HG03571 (cell line): ENCODE results near the gene COPE.

Experiments
- ATAC-seq: cut with Tn5 transposase; IDR thresholded peaks from one replicate; pipeline ENCODE4 v1.9.1; 2021; ENCODE audit not compliant: unreplicated experiment

The COPE gene

DNA sequence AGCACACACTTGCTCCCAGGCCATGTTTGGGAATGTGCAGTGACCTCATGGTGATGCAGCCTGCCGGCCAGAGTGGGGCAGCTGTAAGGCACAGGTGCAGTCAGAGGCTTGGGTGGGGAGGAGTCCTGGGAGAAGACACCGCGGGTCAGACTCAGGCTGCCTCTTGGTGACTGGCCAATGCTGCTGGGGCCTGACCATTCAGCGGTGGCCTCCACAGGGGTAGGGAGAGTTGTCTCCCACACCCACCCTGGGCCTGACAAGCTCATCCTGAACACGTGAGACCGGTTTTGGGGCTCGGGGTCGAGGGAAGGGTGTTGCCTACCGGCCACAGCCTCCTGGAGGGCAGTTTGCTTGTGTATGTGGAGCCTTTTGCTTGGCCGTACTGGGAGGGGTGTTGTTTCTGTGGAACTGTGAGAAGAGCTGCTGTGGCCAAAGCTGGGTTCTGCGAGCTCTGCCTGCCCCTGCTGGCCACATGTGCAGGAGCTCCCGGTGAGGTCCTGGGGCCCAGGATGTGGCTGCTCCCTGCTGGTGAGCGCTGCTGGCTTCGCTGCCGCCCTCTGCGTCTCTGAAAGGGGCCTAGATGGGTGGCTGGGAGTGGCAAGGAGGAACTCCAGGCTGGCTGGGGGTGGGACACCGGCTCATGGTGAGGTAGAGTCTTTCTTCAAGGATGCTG, 65.3 kb downstream of the COPE start:
- ATAC-seq: no peak

DNA sequence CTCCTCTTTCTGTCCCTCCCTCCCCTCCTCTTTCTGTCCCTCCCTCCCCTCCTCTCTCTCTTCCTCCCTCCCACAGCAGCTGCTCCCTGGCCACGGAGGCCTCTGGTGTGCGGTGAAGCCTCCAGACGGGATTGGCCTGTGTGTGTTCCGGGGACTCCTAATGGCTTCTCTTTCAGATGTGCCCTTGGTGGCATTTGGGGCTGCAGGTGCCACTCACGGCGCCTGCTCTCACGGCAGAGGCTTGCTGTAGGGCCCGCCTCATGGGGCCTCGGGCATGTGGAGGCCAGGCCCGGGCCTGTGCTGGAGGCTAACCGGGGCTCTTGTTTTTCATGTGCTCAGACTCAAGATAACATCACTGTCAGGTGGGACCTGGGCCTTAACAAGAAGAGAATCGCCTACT, 66.5 kb downstream of the COPE start:
- no peak for ATAC-seq

DNA sequence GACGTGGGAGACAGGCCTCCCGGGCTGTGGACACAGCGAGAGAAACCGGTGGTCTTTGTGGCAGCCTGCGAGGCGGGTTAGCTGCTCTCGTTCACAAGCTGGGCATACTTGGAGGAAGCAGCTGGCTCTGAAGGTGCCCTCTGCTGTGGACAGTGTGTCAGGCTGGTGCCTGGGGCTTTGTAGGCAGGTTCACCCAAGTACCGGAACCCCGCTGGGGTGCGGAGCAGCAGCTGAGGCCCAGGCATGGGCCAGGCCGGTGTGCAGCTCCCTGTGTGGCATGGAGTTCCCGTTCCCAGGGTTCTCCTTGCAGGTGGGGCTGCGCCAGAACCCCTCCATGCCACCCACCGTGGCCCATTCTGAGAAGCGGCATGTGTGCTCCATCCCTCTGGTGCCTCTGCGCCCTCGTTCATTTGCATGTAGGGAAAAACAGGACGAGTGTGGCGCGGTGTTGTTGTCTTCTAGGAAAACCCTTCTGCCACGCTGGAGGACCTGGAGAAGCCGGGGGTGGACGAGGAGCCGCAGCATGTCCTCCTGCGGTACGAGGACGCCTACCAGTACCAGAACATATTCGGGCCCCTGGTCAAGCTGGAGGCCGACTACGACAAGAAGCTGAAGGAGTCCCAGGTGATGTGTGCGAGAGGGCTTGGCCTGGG, 67.4 kb downstream of the COPE start:
- ATAC-seq: no peak

GRCh38 chr19:18850471-18851375, 68.5 kb downstream of the COPE start:
- ATAC-seq: no peak

- ATAC-seq: no peak
Observed at GRCh38 chr19:18849838-18850400, 69.3 kb downstream of the COPE start.
